ENCODE data around the gene MAST4. TPM values are rescaled to one million over a fixed set of nuclear protein-coding genes. Genes with fewer than 3 reads are reported as not detected.
"Not testable (repeated sequence)": the region's sequence is repeated elsewhere in the genome, so short reads cannot be mapped to it uniquely, and the experiment has no call there.

The MAST4 gene
- total RNA-seq, 1 donor from 2014 or later: 109 TPM

DNA sequence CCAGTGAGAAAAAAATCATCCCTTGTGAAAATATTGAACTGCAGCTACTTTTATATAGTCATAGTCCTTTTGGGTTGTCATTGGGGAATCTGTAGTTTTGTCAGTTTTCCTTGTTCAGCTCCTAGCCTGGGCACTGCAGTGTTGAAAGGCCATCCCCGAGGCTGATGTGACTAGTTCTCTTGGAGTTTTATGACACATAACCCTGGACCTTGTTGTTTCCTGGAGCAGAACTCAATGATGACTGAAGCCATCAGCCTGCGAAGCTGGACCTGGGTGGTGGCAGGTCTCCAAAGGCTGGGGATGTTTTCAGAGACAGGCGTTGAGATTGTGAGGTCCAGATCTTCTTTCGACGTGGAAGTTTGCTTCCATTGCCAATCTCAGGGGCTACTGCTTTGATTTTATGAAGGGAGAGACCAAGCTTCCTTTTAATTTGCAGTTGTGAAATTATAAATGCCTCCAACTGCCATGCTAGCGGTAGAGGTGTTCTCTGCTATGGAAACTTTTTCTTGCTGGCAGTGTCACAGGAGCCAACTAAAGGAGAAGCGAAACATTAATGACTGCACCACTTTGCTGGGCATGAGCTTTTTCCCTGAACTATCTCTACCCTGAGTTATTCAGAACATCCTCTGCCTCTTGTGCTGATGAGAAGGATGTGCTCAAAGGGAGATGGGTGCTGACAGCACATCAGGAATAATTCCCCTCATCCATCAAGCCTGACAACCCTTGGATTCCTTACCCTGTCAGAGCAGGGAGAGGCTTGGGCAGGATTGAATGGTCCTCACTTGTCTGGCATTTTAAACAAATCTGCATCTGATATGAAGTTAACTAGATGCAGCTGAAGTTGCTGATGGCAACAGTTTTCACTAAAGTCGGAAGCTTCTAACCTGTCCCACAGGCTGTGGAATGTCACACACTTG, 209.6 kb downstream of the MAST4 start:
- no peak for DNase-seq (ENCODE audit: extremely low read depth, low read depth, low spot score)

DNA sequence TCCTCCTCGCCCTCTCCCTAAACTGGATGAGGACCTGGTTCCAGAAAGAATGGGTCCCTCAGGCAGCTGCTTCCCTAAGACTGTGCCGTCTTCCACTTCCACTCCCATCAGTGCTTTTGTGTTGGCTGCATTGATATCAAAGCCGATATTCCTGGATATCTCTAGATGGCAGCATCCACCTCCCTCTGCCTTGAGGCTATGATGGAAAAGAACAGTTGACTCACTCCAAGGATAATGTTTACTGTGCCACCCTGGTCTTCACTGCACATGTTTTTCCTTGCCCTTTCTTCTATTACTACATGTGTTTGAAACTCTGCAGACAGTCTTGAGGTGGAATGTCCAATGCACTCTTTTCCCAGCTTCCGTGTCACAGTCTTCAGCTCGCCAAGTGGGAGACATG, 211.6 kb downstream of the MAST4 start:
- DNase-seq (ENCODE audit: extremely low read depth, low read depth, low spot score): no peak

DNA sequence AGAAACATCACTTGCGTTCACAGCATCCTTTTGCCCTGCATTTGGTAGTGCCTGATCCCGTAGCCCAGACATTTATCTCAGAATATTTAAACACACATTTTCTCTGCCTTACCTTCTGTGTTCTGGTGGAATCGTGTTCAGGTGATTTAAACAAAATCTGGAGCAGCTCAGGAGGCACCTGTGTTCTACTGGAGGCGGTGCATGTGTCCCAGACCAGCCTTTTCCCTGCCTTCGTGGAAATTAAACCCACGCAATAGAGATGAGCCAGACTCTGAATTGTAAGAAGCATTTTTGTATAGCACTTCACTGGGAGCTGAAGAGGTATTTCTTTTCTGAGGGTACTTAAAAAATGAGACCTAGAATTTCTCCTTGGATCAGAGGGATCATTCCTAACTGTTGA, 212.5 kb downstream of the MAST4 start:
- DNase-seq (ENCODE audit: extremely low read depth, low read depth, low spot score): no peak

DNA sequence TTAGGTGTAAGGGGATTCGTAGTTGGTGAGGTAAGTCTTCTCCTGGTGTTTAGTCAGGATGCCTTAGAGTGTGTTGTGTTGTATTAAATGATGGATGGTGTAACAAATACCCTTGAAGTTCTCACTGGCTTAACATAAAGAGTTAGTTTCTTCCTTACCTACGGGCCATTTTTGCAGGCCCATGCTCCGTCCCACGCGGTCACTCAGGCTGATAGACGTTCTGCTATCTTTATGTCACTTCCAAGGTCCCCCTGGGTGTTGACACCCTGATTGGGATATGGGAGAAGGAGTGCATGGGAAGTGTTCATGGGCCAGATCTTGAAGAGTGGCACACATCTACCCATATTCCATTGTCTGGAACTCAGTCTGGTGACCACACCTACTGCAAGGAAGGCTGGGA, 214.0 kb downstream of the MAST4 start:
- DNase-seq (ENCODE audit: extremely low read depth, low read depth, low spot score): no peak

DNA sequence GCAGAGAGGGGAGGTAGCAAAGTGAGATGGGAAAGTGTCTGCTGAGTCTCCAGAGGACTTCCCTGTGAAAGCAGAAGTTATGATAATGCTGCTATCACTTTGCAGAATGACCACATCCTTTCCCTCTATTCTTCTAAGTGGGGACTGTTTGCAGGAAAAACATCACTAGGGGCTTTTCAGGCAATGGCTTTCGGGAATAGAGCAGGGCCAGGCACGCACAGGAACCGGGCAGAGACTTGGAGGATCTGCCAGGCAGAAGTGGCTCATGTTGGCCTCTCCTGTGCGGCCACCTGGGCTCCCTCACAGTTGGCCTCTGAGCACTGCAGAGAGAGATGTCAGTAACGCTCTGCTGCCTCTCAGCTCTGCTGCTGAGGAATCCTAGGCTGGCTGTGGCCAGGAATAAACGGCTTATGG, 214.7 kb downstream of the MAST4 start:
- DNase-seq (ENCODE audit: extremely low read depth, low read depth, low spot score): no peak

DNA sequence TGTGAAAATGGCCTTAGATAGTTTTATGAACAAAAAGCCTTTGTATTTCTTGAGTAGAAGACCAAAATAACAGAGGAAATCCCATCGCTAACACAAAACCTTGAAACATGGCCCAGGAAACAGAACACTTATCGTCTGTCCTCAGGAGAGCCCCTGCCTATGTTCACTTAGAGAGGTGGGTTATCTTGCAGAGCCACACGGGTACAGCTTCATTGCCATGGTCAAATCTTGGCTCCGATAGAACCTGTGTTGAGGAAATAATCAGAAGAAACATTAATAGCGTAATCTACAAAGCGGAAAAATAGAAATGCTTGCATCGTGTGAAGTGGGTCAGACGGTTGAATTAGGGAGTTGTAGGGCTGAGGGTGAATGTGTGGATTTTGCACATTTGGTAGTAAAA, 216.1 kb downstream of the MAST4 start:
- no peak for DNase-seq (ENCODE audit: extremely low read depth, low read depth, low spot score)

DNA sequence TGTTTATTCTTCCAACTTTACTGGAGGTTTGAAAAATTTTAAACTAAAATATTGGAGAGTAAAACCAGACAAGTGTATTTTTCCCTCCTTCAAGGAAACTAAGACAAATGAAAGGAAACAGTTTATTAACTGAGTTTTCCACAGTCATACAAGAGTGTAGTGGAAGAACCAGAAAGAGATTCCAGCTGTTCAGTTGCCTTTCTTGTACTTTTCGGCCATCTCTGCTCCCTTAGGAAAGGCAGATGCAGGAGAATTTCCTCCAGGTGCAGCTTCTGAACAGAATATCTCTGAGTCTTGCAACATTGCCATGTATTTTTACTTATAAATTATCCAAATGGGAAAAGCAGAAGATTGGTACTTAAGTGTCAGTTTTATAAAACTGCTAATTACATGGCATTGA, 217.1 kb downstream of the MAST4 start:
- no peak for DNase-seq (ENCODE audit: extremely low read depth, low read depth, low spot score)

DNA sequence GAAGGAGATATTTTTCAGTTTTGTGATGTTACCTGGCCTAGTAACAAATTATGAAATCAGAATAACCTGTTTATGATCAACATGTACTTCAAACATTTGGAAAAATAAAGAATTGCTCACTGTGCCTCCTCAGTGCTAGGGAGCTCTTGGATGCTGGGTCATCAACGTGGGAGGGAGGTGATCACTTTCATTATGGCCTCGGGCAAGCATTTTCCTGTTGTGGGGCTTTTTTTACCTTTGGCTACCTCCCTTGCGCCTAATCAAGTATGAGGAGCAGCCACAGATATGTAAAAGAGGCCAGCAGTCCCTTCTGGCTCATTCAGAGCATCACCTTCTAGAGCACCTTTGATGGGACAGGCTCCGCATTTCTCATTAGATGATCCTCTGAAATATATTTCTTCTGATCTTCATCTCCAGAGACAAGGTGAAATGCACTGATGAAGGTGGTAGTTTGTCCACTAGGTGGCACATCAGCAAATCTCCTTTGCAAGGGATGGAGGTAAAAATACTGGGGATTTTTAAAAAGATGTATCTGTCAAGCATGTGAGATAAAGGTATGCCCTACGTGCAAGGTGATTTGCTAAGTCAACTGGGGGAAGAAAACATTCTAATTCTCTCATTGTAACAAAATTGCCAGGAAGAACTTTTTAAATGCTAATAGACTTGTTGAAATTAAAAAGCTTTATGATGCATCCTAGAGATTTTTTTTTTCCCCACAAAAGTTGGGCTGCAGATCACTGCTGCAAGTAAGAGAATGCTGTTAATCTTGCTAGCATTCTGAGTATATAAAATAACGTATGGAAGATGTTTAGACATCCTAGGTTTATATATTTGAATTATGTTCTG, 218.2 kb downstream of the MAST4 start:
- no peak for DNase-seq (ENCODE audit: extremely low read depth, low read depth, low spot score)

DNA sequence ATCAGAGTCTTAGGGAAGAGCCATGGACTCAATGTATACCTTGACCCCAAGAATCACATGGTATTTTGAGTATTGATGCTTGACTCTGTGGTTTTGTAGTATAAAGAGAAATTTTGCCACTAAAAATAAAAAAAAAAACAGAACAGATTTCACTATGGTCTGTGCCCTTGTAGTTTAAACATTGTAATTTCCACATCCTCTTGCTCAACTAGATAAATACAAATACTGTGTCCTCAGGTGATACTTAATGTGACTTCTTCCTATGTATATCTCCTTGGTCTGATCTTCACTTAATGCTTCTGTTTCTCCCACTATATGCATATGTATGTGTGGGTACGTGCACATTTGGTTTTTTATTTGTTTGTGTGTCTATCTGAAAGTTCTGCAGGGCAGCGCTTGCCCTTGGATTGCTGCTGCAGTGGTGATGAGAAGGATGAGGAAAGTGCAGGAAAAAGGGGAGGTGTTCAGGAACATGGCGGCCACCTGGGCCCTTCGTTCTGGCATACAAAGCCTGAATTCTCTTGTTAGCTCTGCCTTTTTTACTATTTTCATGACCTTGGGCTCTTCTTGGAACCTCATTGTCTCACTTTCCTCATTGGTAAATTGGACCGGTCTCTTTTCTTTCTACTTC, 222.2 kb downstream of the MAST4 start:
- DNase-seq (ENCODE audit: extremely low read depth, low read depth, low spot score): no peak

DNA sequence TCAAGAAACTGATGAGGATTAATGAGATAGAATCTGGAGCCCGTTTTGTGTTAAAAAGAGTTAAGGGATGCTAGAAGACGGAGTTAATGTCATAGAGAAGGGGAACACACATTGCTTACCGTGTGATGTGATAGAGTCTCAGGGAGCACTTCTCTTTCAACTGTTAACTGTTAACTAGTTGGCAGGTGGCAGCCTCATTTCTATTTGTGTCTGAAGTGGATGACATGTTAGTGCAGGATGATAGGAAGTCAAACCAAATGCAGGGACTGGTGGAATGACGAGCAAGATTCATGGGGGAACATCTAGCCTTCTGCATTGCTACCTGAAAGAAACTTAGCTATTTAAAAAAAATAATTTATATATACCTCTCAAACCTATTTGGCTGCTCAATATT, 222.7 kb downstream of the MAST4 start:
- no peak for DNase-seq (ENCODE audit: extremely low read depth, low read depth, low spot score)

DNA sequence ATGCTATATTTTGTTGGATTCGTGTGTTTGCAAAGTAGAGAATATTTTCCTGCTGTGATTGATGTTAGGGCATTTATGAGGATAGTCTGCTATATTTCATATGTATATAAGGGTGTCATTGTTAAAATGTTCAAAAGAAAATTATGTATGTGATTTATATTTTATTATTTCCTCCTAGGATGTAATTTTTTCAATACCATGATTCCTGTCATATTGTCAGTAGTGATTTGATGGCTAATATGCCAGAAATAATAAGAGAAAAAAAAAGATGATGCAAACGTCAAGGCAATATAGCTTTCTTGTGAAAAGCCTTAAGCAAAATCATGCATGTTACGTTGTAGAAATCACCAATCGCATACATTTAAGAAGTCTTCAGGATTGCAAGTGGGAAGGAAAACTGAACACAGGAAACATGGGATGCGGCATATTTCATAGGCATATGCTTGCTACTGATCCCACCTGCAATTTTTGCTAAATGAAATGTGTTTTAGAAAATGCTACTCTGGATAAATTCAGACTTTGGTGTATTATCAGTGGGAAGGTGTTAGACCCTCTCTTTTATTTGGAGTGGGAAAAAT, 224.5 kb downstream of the MAST4 start:
- no peak for DNase-seq (ENCODE audit: extremely low read depth, low read depth, low spot score)

DNA sequence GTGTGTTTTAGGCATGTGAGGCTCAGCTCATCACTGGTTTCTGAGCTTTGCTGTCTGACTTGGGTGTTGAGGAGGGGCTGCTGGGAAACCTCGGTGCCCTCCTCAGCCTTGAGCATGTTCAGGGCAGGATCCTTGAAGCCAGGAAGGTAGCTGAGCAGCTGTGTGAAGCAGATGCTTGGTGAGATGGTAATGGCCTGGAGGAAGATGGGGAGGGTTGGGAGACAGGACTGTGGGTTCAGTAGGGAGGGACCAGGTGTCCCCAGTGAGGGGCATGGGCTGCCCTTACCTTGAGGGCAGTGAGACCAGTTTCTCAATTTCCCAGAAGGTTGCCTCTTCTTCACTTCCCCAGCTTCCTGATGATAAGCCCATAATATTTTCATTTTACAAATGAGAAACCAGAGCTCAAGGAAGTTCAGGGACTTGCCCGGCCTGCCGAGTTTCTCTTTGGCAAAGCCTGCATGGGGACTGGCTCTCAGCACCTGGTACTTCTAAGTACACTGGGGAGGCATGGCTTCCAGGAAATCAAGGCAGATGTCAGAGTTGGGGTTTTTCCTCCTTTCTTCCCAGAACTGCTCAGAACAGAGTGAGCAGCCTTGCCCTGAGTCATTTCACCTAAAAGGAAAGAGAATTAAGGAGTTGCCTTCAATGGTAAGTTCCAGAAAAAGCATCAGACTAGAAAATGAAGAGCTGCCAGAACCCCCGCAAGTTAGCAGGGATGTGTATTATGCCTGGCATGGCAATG, 225.7 kb downstream of the MAST4 start:
- DNase-seq (ENCODE audit: extremely low read depth, low read depth, low spot score): no peak

DNA sequence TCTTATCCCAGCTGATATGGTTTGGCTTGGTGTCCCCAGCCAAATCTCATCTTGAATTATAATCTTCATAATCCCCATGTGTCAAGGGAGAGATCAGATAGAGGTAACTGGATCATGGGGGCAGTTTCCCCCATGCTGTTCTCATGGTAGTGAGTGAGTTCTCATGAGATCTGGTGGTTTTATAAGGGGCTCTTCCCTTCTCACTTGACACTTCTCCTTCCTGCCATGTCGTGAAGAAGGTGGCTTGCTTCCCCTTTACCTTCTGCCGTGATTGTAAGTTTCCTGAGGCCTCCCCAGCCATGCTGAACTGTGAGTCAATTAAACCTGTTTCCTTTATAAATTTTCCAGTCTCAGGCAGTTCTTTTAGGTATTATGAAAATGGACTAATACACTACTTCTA, 226.7 kb downstream of the MAST4 start:
- DNase-seq (ENCODE audit: extremely low read depth, low read depth, low spot score): not testable (repeated sequence)

DNA sequence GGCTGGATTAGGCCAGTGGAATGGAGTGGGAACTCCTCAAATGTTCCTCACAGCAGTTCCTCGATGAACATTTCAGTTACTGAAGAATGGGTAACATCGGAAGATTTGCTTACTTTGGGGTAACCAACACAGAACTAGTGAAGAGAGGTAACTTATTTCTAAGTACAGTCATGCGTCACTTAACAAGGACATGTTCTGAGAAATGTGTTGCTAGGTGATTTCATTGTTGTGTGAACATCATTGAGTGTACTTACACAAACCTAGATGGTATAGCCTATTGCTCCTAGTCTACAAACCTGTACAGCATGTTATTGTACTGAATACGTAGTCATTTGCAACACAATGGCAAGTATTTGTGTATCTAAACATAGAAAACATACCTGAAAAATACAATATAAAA, 228.3 kb downstream of the MAST4 start:
- no peak for DNase-seq (ENCODE audit: extremely low read depth, low read depth, low spot score)

DNA sequence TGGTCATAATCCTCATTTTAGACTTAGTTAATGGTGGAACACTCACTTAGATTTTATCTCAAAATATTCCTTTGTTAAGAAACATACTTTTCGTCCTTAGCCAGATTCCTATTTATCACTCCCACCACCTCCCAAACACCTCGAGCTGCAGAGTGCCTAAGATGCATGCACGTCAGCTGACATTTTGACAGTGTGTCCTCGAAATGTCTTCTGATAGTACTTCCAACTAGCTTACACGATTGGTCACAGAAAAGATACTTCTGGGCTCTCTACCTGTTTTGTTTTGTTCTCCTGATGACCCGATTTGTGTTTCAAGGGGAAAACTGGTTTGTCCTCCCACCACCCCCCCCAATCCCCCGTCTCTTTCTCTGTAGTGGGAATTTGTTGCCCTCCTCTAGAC, 230.1 kb downstream of the MAST4 start:
- DNase-seq (ENCODE audit: extremely low read depth, low read depth, low spot score): no peak

DNA sequence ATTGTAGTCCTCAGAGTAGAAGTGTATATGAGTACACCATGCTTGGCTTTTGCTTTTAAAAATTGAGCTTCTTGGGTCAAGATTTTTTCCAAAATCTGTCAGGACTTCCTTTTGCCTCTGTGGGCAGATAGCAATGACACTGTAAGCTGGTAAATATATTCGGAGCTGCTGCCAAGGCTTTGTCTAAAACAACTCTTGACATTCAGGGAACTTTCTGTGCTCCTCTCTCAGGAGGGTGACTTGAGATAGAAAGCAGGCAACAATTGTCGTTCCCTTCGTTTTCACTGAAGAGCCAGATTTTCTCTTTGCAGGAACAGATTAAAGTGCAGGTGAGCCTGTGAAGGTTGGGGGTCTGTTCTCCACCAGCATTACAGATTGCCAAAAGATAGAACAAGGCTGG, 230.5 kb downstream of the MAST4 start:
- no peak for DNase-seq (ENCODE audit: extremely low read depth, low read depth, low spot score)

DNA sequence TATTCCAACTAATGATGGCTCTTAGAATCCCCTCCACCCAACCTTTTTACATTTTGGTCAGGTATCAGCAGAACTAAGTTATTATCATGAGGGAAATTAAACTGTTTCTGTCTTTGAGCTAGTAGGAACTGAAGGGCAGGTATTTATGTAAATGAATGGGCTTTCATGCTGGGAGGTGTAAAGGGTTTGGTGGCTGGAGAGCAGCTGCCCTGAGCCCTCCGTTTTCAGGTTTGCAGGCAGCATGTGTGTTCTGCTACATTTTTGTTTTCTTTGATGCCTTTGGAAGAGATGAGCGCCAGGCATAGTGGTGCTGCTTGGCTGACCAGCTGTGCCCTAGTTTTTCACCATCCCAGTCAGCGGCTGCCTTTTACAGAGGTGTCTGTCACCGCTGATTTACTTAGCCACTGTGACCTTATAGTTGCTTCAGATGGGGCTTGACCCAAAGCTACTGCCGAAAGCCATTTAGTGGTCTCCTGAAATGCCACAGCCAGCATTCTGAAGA, 231.9 kb downstream of the MAST4 start:
- DNase-seq (ENCODE audit: extremely low read depth, low read depth, low spot score): no peak

DNA sequence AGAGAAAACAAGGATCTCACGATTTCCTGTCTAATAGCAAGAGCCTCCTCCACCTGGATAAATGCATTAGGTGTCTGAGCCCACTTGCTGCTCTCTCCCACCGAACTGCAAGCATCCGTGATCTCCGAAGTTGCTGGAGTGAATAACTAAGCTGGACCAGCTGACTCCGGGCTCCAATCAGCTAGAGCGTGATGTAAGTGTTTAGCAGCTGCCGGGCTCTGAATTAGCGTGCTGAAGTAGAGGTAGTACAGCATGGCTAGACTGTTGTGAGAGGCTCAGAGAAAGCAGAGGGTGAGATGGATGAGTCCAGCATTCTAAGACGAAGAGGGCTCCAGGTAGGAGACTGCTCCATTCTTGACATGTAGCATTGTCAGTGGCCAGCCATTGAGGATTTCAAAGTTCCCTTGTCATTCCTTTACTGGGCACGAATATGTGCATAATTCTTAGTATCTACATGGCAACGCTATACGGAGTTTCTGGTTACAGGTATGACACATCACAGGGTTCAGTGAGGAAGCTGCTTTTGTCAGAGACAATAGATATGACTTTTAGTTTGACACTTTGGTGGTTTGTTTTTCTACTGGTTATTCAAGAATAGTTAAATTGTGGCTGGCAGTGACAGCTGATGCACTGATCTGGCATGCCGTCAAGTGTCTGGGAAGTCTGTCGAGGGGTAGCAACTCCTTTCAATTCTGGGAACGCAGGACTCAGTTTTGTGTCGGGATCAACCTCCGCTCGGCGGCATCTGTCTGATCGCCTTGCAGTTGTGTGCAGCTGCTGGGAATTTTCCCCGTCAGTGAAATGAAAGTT, 232.6 kb downstream of the MAST4 start:
- peak; percentile 76 for DNase-seq (ENCODE audit: extremely low read depth, low read depth, low spot score)

DNA sequence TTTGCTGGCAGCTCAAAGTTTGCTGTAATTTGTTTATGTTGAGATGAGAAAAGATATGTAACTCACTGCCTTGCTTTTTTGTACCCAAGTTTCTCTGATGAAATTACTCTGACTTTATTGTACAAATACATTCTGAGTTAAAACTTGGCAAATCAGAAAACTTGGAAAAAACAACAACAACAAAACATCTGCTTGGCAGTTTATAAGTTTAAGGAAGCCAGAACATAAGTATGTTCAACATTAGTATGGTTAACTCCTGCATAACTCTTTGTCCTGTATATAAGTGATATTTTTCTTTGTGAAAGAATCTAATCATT, 233.1 kb downstream of the MAST4 start:
- DNase-seq (ENCODE audit: extremely low read depth, low read depth, low spot score): no peak

DNA sequence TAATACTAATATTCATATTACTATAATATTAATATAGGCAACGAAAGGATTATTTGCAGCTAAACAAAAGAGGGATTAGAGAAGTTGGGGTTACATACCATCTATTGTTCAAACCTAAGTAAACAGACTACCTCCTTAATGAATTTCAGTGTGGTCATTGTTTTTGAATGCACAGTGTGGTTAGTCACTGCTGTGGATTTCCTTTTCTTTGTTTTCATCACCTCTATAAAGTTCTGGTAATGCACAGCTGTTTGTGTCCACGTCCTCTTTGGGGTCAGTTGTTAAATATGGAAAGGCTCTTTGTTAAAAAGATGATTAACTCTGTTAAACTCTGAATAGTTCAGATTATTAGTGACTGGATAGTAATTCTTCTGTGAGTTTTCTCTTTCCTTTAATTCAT, 233.6 kb downstream of the MAST4 start:
- peak; percentile 89 for DNase-seq (ENCODE audit: extremely low read depth, low read depth, low spot score)
